Stomach (tissue), 9 donors: ENCODE results near the gene GRB7. TPM values are rescaled to one million over a fixed set of nuclear protein-coding genes. Genes with fewer than 3 reads are reported as not detected.
A peak's percentile ranks its signal among the peaks of the same experiment; 100 is the strongest.
"Not testable (repeated sequence)": the region's sequence is repeated elsewhere in the genome, so short reads cannot be mapped to it uniquely, and the experiment has no call there.

Experiments
- DNase-seq, 2 donors: peaks; one replicate each; pipeline versions ENCODE4 v3.0.0 to v3.0.0-alpha.2; 2013 to 2019
- H3K27ac ChIP-seq, 5 donors: fragments of 200-600 bp in 4 of 5; sonication (generic) in 4 of 5; one replicate each; pipeline ENCODE4 v1.5.1; 2013 to 2019; ENCODE audit warnings: mild to moderate bottlenecking in 1 of 5, moderate library complexity in 1 of 5
- H3K27me3 ChIP-seq, 3 donors: fragments of 200-600 bp; sonication (generic); one replicate each; pipeline ENCODE4 v1.5.1; 2017 to 2019; ENCODE audit warnings: mixed run types in 1 of 3
- H3K36me3 ChIP-seq, 4 donors: fragments of 200-600 bp; sonication (generic); 1 replicate in 3 of 4; 2 replicates in 1 of 4; pipeline ENCODE4 v1.5.1; 2016 to 2019
- H3K4me1 ChIP-seq, 4 donors: fragments of 200-600 bp; sonication (generic); one replicate each; pipeline ENCODE4 v1.5.1; 2016 to 2019
- H3K4me3 ChIP-seq, 4 donors: fragments of 200-600 bp; sonication (generic) in 3 of 4; one replicate each; pipeline ENCODE4 v1.5.1; 2016 to 2019; ENCODE audit warnings: mild to moderate bottlenecking in 1 of 4
- H3K9me3 ChIP-seq, 4 donors: fragments of 200-600 bp; sonication (generic); one replicate each; pipeline ENCODE4 v1.5.1; 2016 to 2019
- CTCF ChIP-seq, 7 experiments: fragments of 450-650 bp in 4 of 7; fragments of 200-600 bp in 3 of 7; sonication (generic) in 3 of 7; IDR thresholded peaks; one replicate each; pipeline ENCODE4 v1.5.1; 2016 to 2019; ENCODE audit warnings: antibody characterized with exemption in 7 of 7, control low read depth in 2 of 7, mild to moderate bottlenecking in 1 of 7
- EP300 ChIP-seq: sonication (generic); formaldehyde crosslinking; IDR thresholded peaks from one replicate; pipeline ENCODE4 v1.6.1; 2017; ENCODE audit warnings: antibody characterized with exemption
- POLR2A ChIP-seq, 4 donors: fragments of 450-650 bp; IDR thresholded peaks; one replicate each; pipeline ENCODE4 v1.6.1; 2016; ENCODE audit warnings: antibody characterized with exemption in 4 of 4, control low read depth in 2 of 4, mild to moderate bottlenecking in 1 of 4, moderate library complexity in 1 of 4
- POLR2AphosphoS5 ChIP-seq, 3 donors: sonication (generic); formaldehyde crosslinking; IDR thresholded peaks; one replicate each; pipeline ENCODE4 v1.6.1; 2016; ENCODE audit warnings: antibody characterized with exemption in 3 of 3
- WGBS, 5 donors: extraction: QIAGEN DNeasy Blood & Tissue Kit in 3 of 5; methylation state at CpG; one replicate each; pipeline versions ENCODE4 v1.1.5 to v1.1.7; 2013 to 2018; 5-methylcytosine and 5-hydroxymethylcytosine counted together
- intact Hi-C: fragments of 100-400 bp; cut with DNase I; formaldehyde crosslinking; loops from one replicate; pipeline ENCODE4 v1.15.1; 2023; ENCODE audit warnings: low total_unique reads
- polyA plus RNA-seq, 3 donors: library from polyadenylated mRNA; stranded (reverse); fragments of 200-250 nt; gene quantifications; one replicate each; pipeline ENCODE4 v1.2.3, GENCODE V29; 2013
- total RNA-seq, 5 donors: library from RNA; depleted of rRNA; stranded (reverse); fragments of >200 nt; gene quantifications; one replicate each; pipeline versions ENCODE4 v1.1.0 to v1.2.3, GENCODE V29; 2014 to 2016
- donor health status: healthy with polysubstance abuse.
- donor health status: Bipolar disorder and iron deficiency.
- donor health status: healthy.

GRB7 gene
- total and polyA plus RNA-seq, 8 donors, result 2.3 to 43.9 (median 23.0) TPM

GRCh38 chr17:39695089-39695474 lies 42.7 kb upstream of the GRB7 start:
- 69 to 89% (median 83%) methylated on average over 2 of the region's 2 CpGs for WGBS, 5 donors
- Histone ChIP-seq H3K4me1 (peaks cover 0 to 11% (median 6%) of the 10 kb centered on the region in 4 donors), H3K4me3 (no peak overlapping the region), H3K27me3 (peaks cover 0 to 6% (median 3%) of the 10 kb centered on the region in 3 donors), H3K9me3 (no peaks in the 10 kb centered on the region), H3K36me3 (peaks cover 0 to 6% (median 0%) of the 10 kb centered on the region in 4 donors), H3K27ac (no peak overlapping the region)
- intact Hi-C loops, result no loop called here
- TF ChIP-seq CTCF (IDR thresholded peaks at IDR 0.05), result no peak
- no peak for TF ChIP-seq POLR2AphosphoS5 (IDR thresholded peaks at IDR 0.05)
- TF ChIP-seq EP300, result no peak
- TF ChIP-seq POLR2A (IDR thresholded peaks at IDR 0.05), result no peak
- DNase-seq, result no peak

- Histone ChIP-seq H3K4me3 (no peak overlapping the region), H3K27ac (no peak overlapping the region), H3K27me3 (peaks cover 0 to 20% (median 8%) of the 10 kb centered on the region in 3 donors), H3K9me3 (no peaks in the 10 kb centered on the region), H3K4me1 (peaks cover 8 to 27% (median 19%) of the 10 kb centered on the region in 4 donors), H3K36me3 (peaks cover 0 to 6% (median 0%) of the 10 kb centered on the region in 4 donors)
- TF ChIP-seq EP300 (no peak), POLR2AphosphoS5 (IDR thresholded peaks at IDR 0.05) (no peak), CTCF (IDR thresholded peaks at IDR 0.05) (no peak), POLR2A (IDR thresholded peaks at IDR 0.05) (no peak)
- intact Hi-C loops, result no loop called here
- 80 to 92% (median 84%) methylated on average over 5 to 6 of the region's 6 CpGs for WGBS, 5 donors
- DNase-seq, result no peak
These were observed 41.0 kb upstream of the GRB7 start for GRCh38 chr17:39696731-39697130.

GRCh38 chr17:39697961-39698360 lies 39.8 kb upstream of the GRB7 start:
- intact Hi-C loops, result no loop called here
- TF ChIP-seq POLR2A (IDR thresholded peaks at IDR 0.05), result no peak
- no peak for TF ChIP-seq CTCF (IDR thresholded peaks at IDR 0.05)
- no peak for TF ChIP-seq POLR2AphosphoS5 (IDR thresholded peaks at IDR 0.05)
- no peak for TF ChIP-seq EP300
- Histone ChIP-seq H3K4me3 (no peak overlapping the region), H3K4me1 (peaks cover 20 to 39% (median 31%) of the 10 kb centered on the region in 4 donors), H3K9me3 (no peaks in the 10 kb centered on the region), H3K36me3 (peaks cover 0 to 6% (median 0%) of the 10 kb centered on the region in 4 donors), H3K27me3 (peaks cover 0 to 20% (median 8%) of the 10 kb centered on the region in 3 donors), H3K27ac (no peak overlapping the region)
- DNase-seq, result no peak
- 89 to 94% (median 93%) methylated on average over 5 of the region's 5 CpGs for WGBS, 5 donors

GRCh38 chr17:39699157-39699817 lies 38.5 kb upstream of the GRB7 start:
- H3K9me3 ChIP-seq, H3K36me3 ChIP-seq, DNase-seq, intact Hi-C loops: not testable (repeated sequence)
- Histone ChIP-seq H3K4me1 (peaks cover 30 to 53% (median 45%) of the 10 kb centered on the region in 4 donors), H3K4me3 (peak overlapping the region; percentile 60 to 96 (median 87)), H3K27me3 (peaks cover 0 to 20% (median 8%) of the 10 kb centered on the region in 3 donors), H3K27ac (peak overlapping the region; percentile 89 to 96 (median 93))
- 41 to 50% (median 48%) methylated on average over 11 of the region's 11 CpGs for WGBS, 5 donors

GRCh38 chr17:39699818-39700147 lies 38.0 kb upstream of the GRB7 start, which contains the start of gene ERBB2:
Gene ERBB2 (plus strand): TSS chr17:39700064. CDS start chr17:39700239, 175 bp downstream.
- Histone ChIP-seq H3K4me3 (peak within 1 kb of the TSS; percentile 60 to 96 (median 87)), H3K36me3 (peaks cover 0 to 6% (median 0%) of the 10 kb centered on the region in 4 donors), H3K27ac (peak within 1 kb of the TSS; percentile 89 to 96 (median 93)), H3K27me3 (peaks cover 0 to 20% (median 8%) of the 10 kb centered on the region in 3 donors), H3K9me3 (no peaks in the 10 kb centered on the region), H3K4me1 (peaks cover 34 to 58% (median 50%) of the 10 kb centered on the region in 4 donors)
- WGBS, 5 donors, result 1 to 12% (median 5%) methylated on average over 11 to 20 of the region's 20 CpGs
- peak; percentile 80 to 95 for DNase-seq
- intact Hi-C loops, result no loop called here
- TF ChIP-seq POLR2AphosphoS5 (IDR thresholded peaks at IDR 0.05) (peak; percentile 28 to 91 (median 86)), POLR2A (IDR thresholded peaks at IDR 0.05) (peak in 1 of 4 donors; percentile 57), EP300 (no peak), CTCF (IDR thresholded peaks at IDR 0.05) (no peak)
